ENCODE results near the gene MUC20.

The MUC20 gene

DNA sequence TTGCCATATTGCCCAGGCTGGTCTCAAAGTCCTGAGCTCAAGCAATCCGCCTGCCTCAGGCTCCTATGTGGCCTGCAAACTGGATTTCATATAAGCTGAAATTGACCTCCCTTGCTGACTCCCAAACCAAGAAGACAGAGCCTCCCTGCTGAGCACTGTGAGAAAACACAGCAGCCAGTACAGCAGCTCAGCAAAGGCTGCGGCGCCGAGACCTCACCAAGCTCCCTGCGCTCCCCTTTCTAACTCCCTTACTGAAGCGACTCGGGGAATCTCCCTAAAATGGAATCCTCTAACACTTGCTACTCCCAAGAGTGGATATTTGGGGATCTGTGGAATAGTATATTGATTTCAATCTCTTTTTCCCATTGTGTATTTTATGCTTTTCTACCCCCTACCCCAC is 34.6 kb downstream of the MUC20 start:
- Histone ChIP-seq H3K9me3 (ENCODE audit: control insufficient read depth in 2 of 2, low read length in 2 of 2) (no peaks in the 10 kb centered on the region), H3K27ac (ENCODE audit: low read depth in 2 of 2, low read length in 2 of 2) (no peak overlapping the region), H3K4me1 (ENCODE audit: control insufficient read depth in 2 of 2, insufficient read depth in 2 of 2, low read length in 2 of 2) (no peaks in the 10 kb centered on the region), H3K36me3 (ENCODE audit: control insufficient read depth in 2 of 2, insufficient read depth in 2 of 2, low read length in 2 of 2) (peaks cover 29 to 52% of the 10 kb centered on the region in 2 donors), H3K9ac (ENCODE audit: low read depth in 1 of 2, low read length in 2 of 2) (no peak overlapping the region), H3K27me3 (ENCODE audit: control insufficient read depth in 2 of 2, insufficient read depth in 2 of 2, low read length in 2 of 2) (peaks cover 0 to 7% of the 10 kb centered on the region in 2 donors), H3K4me3 (ENCODE audit: low read length in 2 of 2) (no peak overlapping the region)

DNA sequence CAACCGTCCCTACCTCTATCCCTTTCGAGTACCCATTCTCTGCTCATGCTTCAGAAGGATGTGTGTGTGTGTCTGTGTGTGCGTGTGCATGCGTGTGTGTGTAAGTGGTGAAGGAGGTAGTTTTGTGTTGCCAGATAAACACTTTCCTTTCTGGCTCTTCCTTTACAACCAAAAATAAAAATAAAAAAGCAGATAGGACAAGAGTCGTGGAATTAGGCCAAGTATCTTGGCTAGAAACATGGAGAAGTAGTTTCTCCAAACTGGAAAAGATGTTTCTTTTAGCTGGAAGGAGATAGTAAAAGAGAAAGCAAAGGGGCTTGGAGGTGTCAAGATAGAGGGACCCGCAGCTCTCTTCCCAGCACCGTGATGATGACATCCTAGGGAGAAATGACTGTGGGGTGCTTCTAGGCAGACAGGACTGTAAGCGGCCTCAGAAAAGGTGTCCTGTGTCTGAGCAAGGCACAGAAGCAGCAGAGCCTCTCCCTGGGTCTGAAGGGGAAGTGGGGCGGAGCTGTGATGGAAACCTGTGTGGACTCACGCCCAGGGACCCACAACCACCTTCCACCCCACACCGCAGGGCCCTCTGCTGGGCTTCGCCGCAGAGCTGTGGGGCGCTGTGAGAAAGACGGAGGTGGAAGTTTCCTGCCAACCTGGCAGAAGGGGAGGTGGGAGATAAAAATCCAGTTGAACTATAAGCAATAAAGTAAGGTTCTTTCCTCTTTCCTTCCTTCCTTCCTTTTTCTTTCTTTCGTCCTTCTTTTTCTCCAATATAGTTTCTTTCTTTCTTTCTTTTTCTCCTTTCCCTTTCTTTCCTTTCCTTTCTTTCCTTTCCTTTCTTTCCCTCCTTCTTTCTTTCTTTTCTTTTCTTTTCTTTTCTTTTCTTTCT is 35.3 kb downstream of the MUC20 start:
- no peaks in the 10 kb centered on the region for H3K9me3 ChIP-seq (ENCODE audit: control insufficient read depth in 2 of 2, low read length in 2 of 2)
- no peak overlapping the region for H3K27ac ChIP-seq (ENCODE audit: low read depth in 2 of 2, low read length in 2 of 2)
- H3K4me1 ChIP-seq (ENCODE audit: control insufficient read depth in 2 of 2, insufficient read depth in 2 of 2, low read length in 2 of 2): no peaks in the 10 kb centered on the region
- H3K4me3 ChIP-seq (ENCODE audit: low read length in 2 of 2): no peak overlapping the region
- peaks cover 31 to 58% of the 10 kb centered on the region in 2 donors for H3K36me3 ChIP-seq (ENCODE audit: control insufficient read depth in 2 of 2, insufficient read depth in 2 of 2, low read length in 2 of 2)
- H3K27me3 ChIP-seq (ENCODE audit: control insufficient read depth in 2 of 2, insufficient read depth in 2 of 2, low read length in 2 of 2): peaks cover 0 to 7% of the 10 kb centered on the region in 2 donors
- H3K9ac ChIP-seq (ENCODE audit: low read depth in 1 of 2, low read length in 2 of 2): no peak overlapping the region

DNA sequence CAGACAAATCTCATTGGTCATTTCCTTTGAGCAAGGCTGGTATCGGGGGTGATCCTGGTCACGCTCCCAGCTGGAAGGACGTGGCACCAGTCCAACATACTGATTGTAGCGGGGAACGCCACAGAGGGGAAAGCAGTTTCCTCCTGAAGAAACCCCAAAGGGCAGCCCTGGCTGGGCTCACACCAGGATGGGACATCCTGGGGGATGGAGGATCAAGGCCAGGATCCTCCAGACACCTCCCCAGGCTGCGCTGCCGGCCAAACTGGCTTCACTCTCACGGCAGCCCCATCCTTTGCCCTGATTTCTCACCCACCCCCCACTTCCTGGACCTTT is 36.6 kb downstream of the MUC20 start:
- peaks cover 0 to 7% of the 10 kb centered on the region in 2 donors for H3K27me3 ChIP-seq (ENCODE audit: control insufficient read depth in 2 of 2, insufficient read depth in 2 of 2, low read length in 2 of 2)
- H3K4me1 ChIP-seq (ENCODE audit: control insufficient read depth in 2 of 2, insufficient read depth in 2 of 2, low read length in 2 of 2): no peaks in the 10 kb centered on the region
- no peak overlapping the region for H3K9ac ChIP-seq (ENCODE audit: low read depth in 1 of 2, low read length in 2 of 2)
- H3K36me3 ChIP-seq (ENCODE audit: control insufficient read depth in 2 of 2, insufficient read depth in 2 of 2, low read length in 2 of 2): peaks cover 33 to 52% of the 10 kb centered on the region in 2 donors
- H3K9me3 ChIP-seq (ENCODE audit: control insufficient read depth in 2 of 2, low read length in 2 of 2): no peaks in the 10 kb centered on the region
- H3K4me3 ChIP-seq (ENCODE audit: low read length in 2 of 2): no peak overlapping the region
- no peak overlapping the region for H3K27ac ChIP-seq (ENCODE audit: low read depth in 2 of 2, low read length in 2 of 2)

DNA sequence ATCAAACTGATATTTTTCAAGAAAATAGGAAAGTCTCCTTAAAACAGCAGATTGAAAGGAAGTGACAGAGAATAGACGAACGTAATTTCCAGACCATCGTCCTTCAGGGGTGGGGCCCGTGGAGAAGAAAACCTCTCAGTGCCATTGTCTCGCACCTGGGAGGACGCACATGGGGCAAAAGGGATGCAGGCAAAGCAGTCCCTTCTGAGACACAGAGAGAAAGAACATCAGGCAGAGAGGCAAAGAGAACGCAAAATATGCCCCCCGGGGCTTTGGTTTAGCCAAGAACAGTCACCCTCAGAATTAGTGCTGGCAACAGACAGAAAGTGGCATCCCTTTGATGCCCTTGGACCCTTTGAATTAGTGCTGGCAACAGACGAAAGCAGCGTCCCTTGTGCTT is 37.0 kb downstream of the MUC20 start:
- Histone ChIP-seq H3K9me3 (ENCODE audit: control insufficient read depth in 2 of 2, low read length in 2 of 2) (no peaks in the 10 kb centered on the region), H3K36me3 (ENCODE audit: control insufficient read depth in 2 of 2, insufficient read depth in 2 of 2, low read length in 2 of 2) (peaks cover 33 to 49% of the 10 kb centered on the region in 2 donors), H3K9ac (ENCODE audit: low read depth in 1 of 2, low read length in 2 of 2) (no peak overlapping the region), H3K4me3 (ENCODE audit: low read length in 2 of 2) (no peak overlapping the region), H3K27ac (ENCODE audit: low read depth in 2 of 2, low read length in 2 of 2) (no peak overlapping the region), H3K4me1 (ENCODE audit: control insufficient read depth in 2 of 2, insufficient read depth in 2 of 2, low read length in 2 of 2) (no peaks in the 10 kb centered on the region), H3K27me3 (ENCODE audit: control insufficient read depth in 2 of 2, insufficient read depth in 2 of 2, low read length in 2 of 2) (peaks cover 0 to 7% of the 10 kb centered on the region in 2 donors)

DNA sequence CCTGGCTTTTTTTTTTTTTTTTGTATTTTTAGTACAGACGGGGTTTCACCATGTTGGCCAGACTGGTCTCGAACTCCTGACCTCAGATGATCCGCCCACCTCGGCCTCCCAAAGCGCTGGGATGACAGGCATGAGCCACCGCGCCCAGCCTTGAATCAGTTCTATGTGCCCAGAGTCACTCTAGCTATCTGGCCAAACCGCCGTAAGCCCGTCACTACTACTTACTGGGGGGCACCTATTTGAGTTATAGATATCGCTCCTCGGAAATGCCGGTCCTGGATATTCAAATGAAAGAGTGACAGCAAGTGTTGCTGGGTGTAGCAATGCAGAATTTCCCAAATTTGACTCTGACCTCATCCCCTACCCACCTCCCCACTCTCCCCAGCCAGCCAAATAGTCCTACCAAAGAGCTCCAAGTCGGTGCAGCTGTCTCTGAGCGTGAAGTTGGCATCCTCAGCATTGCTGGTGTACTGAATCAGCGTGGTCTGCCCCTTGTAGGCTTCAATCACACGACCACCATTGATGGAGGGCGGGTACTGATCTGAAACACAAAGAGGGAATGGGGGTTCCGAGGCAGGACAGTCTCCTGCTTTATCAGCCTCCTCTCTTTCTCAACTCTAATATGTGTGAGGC is 38.1 kb downstream of the MUC20 start:
- Histone ChIP-seq H3K9ac (ENCODE audit: low read depth in 1 of 2, low read length in 2 of 2) (no peak overlapping the region), H3K4me1 (ENCODE audit: control insufficient read depth in 2 of 2, insufficient read depth in 2 of 2, low read length in 2 of 2) (no peaks in the 10 kb centered on the region), H3K27ac (ENCODE audit: low read depth in 2 of 2, low read length in 2 of 2) (no peak overlapping the region), H3K9me3 (ENCODE audit: control insufficient read depth in 2 of 2, low read length in 2 of 2) (no peaks in the 10 kb centered on the region), H3K27me3 (ENCODE audit: control insufficient read depth in 2 of 2, insufficient read depth in 2 of 2, low read length in 2 of 2) (peaks cover 0 to 7% of the 10 kb centered on the region in 2 donors), H3K36me3 (ENCODE audit: control insufficient read depth in 2 of 2, insufficient read depth in 2 of 2, low read length in 2 of 2) (peaks cover 27 to 49% of the 10 kb centered on the region in 2 donors), H3K4me3 (ENCODE audit: low read length in 2 of 2) (no peak overlapping the region)

DNA sequence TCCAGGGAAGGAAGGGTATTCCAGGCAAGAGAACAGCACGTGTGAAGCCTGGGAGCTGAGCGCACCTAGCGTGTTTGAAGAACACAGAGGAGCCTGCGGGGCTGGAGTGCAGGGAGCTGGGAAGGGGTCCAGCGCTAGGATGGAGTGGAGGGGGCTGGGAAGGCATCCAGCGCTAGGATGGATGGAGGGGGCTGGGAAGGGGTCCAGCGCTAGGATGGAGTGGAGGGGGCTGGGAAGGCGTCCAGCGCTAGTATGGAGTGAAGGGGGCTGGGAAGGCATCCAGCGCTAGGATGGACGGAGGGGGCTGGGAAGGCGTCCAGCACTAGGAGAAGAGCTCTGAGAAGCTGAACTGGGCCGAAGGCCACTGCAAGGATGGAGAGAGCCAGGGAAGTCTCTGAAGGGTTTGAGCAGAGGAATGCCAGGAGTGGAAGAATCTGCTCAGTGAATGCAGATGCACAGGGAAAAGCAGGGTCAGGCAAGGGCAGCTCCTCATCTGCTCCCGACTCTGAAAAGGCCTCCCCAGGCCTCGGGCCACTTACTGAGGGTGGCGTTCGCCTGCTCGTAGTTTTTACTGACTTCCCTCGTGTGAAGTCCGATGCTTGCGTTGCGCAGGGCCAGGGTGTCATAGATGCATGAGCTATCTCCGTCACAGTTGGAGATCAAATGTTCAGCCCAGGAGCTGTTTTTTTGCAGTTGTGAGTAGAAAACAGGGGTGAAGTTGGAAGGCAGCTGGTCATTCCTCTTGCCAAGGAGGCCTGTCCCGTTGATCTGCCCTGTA is 39.8 kb downstream of the MUC20 start:
- H3K9me3 ChIP-seq (ENCODE audit: control insufficient read depth in 2 of 2, low read length in 2 of 2): no peaks in the 10 kb centered on the region
- H3K4me1 ChIP-seq (ENCODE audit: control insufficient read depth in 2 of 2, insufficient read depth in 2 of 2, low read length in 2 of 2): no peaks in the 10 kb centered on the region
- H3K27ac ChIP-seq (ENCODE audit: low read depth in 2 of 2, low read length in 2 of 2): no peak overlapping the region
- H3K36me3 ChIP-seq (ENCODE audit: control insufficient read depth in 2 of 2, insufficient read depth in 2 of 2, low read length in 2 of 2): peaks cover 16 to 54% of the 10 kb centered on the region in 2 donors
- H3K4me3 ChIP-seq (ENCODE audit: low read length in 2 of 2): no peak overlapping the region
- H3K9ac ChIP-seq (ENCODE audit: low read depth in 1 of 2, low read length in 2 of 2): no peak overlapping the region
- H3K27me3 ChIP-seq (ENCODE audit: control insufficient read depth in 2 of 2, insufficient read depth in 2 of 2, low read length in 2 of 2): peaks cover 0 to 3% of the 10 kb centered on the region in 2 donors

DNA sequence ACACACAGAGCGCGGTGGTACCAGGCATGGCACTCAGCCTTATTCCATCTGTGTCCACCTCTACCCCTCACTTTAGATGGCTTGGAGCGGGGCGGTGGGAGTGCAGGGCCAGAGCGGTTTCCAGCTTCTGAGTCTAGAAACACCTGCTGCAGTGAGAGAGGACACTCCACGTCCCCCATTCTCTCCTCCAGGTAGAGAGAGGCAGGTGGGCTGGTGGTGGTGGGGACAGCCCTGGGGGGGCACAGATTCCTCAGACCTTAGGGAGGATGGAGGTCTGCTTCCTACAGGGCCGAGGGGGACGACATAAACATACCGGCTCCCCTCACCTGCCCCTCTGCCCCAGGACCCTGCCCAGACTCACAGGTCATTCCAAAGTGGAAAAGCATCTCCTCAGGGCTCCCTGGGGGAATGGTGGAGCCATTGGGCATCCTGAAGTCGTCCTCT is 40.4 kb downstream of the MUC20 start:
- H3K27me3 ChIP-seq (ENCODE audit: control insufficient read depth in 2 of 2, insufficient read depth in 2 of 2, low read length in 2 of 2): peaks cover 0 to 3% of the 10 kb centered on the region in 2 donors
- no peaks in the 10 kb centered on the region for H3K9me3 ChIP-seq (ENCODE audit: control insufficient read depth in 2 of 2, low read length in 2 of 2)
- H3K4me1 ChIP-seq (ENCODE audit: control insufficient read depth in 2 of 2, insufficient read depth in 2 of 2, low read length in 2 of 2): no peaks in the 10 kb centered on the region
- H3K36me3 ChIP-seq (ENCODE audit: control insufficient read depth in 2 of 2, insufficient read depth in 2 of 2, low read length in 2 of 2): peaks cover 16 to 53% of the 10 kb centered on the region in 2 donors
- H3K4me3 ChIP-seq (ENCODE audit: low read length in 2 of 2): no peak overlapping the region
- no peak overlapping the region for H3K9ac ChIP-seq (ENCODE audit: low read depth in 1 of 2, low read length in 2 of 2)
- no peak overlapping the region for H3K27ac ChIP-seq (ENCODE audit: low read depth in 2 of 2, low read length in 2 of 2)

DNA sequence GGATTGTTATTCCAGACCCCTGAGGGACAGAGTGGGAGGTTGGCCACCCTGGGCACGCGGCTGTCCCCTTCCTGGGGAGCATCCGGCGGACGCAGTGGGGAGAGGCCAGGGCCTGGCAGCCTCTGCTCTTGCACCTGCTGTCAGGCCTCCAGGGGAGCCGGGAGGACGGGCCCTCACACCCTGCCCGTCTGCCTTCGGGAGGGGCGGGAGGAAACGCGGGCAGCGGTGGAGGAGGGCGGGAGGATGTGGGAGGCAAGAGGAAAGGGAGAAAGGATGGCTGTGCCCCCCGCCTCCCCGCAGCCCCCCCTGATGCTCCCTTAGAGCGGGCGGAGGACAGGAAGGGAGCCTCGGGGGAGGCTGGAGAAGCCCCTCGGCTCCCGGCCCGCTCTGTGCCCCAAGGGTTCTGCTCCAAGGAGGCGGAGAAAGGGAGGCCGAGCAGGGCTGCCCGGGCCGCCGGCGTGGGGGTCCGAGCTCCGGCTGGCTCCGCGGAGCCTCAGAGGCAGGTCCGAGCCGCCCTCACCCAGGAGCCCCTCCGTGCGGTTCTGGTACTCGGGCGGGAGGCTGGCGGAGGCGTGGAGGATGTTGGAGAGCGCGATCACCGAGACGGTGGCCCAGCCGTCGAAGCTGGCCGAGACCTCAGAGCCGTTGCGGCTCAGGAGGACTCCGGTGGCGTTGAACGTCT is 40.9 kb downstream of the MUC20 start:
- Histone ChIP-seq H3K4me3 (ENCODE audit: low read length in 2 of 2) (no peak overlapping the region), H3K9me3 (ENCODE audit: control insufficient read depth in 2 of 2, low read length in 2 of 2) (no peaks in the 10 kb centered on the region), H3K27ac (ENCODE audit: low read depth in 2 of 2, low read length in 2 of 2) (no peak overlapping the region), H3K9ac (ENCODE audit: low read depth in 1 of 2, low read length in 2 of 2) (no peak overlapping the region), H3K4me1 (ENCODE audit: control insufficient read depth in 2 of 2, insufficient read depth in 2 of 2, low read length in 2 of 2) (no peaks in the 10 kb centered on the region), H3K27me3 (ENCODE audit: control insufficient read depth in 2 of 2, insufficient read depth in 2 of 2, low read length in 2 of 2) (peaks cover 0 to 3% of the 10 kb centered on the region in 2 donors), H3K36me3 (ENCODE audit: control insufficient read depth in 2 of 2, insufficient read depth in 2 of 2, low read length in 2 of 2) (peaks cover 17 to 57% of the 10 kb centered on the region in 2 donors)

DNA sequence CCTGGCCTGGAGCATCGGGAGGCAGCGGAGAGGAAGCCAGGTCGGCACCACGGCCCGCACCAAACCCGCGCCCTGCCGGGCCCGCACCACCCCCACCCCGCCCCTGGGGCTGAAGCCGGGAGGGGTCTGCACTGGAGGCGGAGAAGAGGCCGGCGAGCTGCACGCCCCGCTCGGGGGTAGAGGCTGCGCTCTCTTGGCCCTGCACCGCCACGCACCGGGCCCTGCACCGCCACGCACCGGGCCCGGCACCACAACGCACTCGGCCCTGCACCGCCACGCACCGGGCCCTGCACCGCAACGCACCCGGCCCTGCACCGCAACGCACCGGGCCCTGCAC is 41.4 kb downstream of the MUC20 start:
- Histone ChIP-seq H3K27ac (ENCODE audit: low read depth in 2 of 2, low read length in 2 of 2) (no peak overlapping the region), H3K36me3 (ENCODE audit: control insufficient read depth in 2 of 2, insufficient read depth in 2 of 2, low read length in 2 of 2) (peaks cover 21 to 59% of the 10 kb centered on the region in 2 donors), H3K9ac (ENCODE audit: low read depth in 1 of 2, low read length in 2 of 2) (no peak overlapping the region), H3K4me3 (ENCODE audit: low read length in 2 of 2) (no peak overlapping the region), H3K9me3 (ENCODE audit: control insufficient read depth in 2 of 2, low read length in 2 of 2) (no peaks in the 10 kb centered on the region), H3K4me1 (ENCODE audit: control insufficient read depth in 2 of 2, insufficient read depth in 2 of 2, low read length in 2 of 2) (no peaks in the 10 kb centered on the region), H3K27me3 (ENCODE audit: control insufficient read depth in 2 of 2, insufficient read depth in 2 of 2, low read length in 2 of 2) (peaks cover 0 to 3% of the 10 kb centered on the region in 2 donors)
